ENCODE results near the gene LAPTM5. TPM values are rescaled to one million over a fixed set of nuclear protein-coding genes. Genes with fewer than 3 reads are reported as not detected.
A peak's percentile ranks its signal among the peaks of the same experiment; 100 is the strongest.

The LAPTM5 gene
- total RNA-seq, result 36.0 and 36.3 TPM in 2 replicates

GRCh38 chr1:30757352-30758120, at the start of gene LAPTM5:
TSS of gene LAPTM5 (minus strand) at chr1:30757774. CDS start at chr1:30757745, 29 bp downstream.

GRCh38 chr1:30723331-30723755, 34.2 kb downstream of the LAPTM5 start, which contains the start of gene MATN1:
TSS of gene MATN1 (minus strand) at chr1:30723585. CDS start at chr1:30723551, 34 bp downstream.

Small RNA genes lying within 50 kb of the gene (small RNA-seq; reads per million reads assigned to genes)
- gene MIR4420, result 1.8 reads per million, percentile 45 among the genes with 10 or more reads in this experiment

Other genes with a start within 250 kb of the LAPTM5 start
- gene MATN1, start 34.2 kb downstream of the LAPTM5 start, total RNA-seq, result under 0.01 and 0.13 TPM in 2 replicates
- 16.6 and 19.9 TPM in 2 replicates for gene SDC3, start 151.0 kb upstream of the LAPTM5 start, total RNA-seq

Measured in thoracic aorta endothelial cell (primary cell).